H7 (cell line): Measurements from ENCODE around the gene ADAMTSL2. TPM values are rescaled to one million over a fixed set of nuclear protein-coding genes. Genes with fewer than 3 reads are reported as not detected.

ENCODE experiments used
- DNase-seq: peaks from one replicate; pipeline ENCODE4 v3.0.0; 2012
- H3K27me3 ChIP-seq: 2 replicates; pipeline ENCODE4 v1.6.0; 2011; ENCODE audit warnings: mild to moderate bottlenecking, low read length; ENCODE audit not compliant: control insufficient read depth, insufficient read depth
- H3K36me3 ChIP-seq: replicated peaks from 2 replicates; pipeline ENCODE4 v1.5.1; 2011; ENCODE audit warnings: low read length; ENCODE audit not compliant: control insufficient read depth, insufficient read depth
- H3K4me3 ChIP-seq: 2 replicates; pipeline ENCODE4 v1.5.1; 2011; ENCODE audit warnings: low read depth, mild to moderate bottlenecking, control low read depth, low read length, moderate library complexity; ENCODE audit not compliant: insufficient read depth
- total RNA-seq: library from RNA; depleted of rRNA; stranded (reverse); fragments of >200 nt; shearing (Covaris generic); gene quantifications from 2 replicates; pipeline ENCODE4 v1.2.3, GENCODE V29; 2014

The ADAMTSL2 gene
- total RNA-seq, 1 experiment from 2014 or later, result 0.42 TPM

GRCh38 chr9:133591985-133592384 lies 57.5 kb downstream of the ADAMTSL2 start:
- Histone ChIP-seq H3K36me3 (no peaks in the 10 kb centered on the region), H3K27me3 (no peaks in the 10 kb centered on the region), H3K4me3 (no peak overlapping the region)
- DNase-seq, result no peak

DNA sequence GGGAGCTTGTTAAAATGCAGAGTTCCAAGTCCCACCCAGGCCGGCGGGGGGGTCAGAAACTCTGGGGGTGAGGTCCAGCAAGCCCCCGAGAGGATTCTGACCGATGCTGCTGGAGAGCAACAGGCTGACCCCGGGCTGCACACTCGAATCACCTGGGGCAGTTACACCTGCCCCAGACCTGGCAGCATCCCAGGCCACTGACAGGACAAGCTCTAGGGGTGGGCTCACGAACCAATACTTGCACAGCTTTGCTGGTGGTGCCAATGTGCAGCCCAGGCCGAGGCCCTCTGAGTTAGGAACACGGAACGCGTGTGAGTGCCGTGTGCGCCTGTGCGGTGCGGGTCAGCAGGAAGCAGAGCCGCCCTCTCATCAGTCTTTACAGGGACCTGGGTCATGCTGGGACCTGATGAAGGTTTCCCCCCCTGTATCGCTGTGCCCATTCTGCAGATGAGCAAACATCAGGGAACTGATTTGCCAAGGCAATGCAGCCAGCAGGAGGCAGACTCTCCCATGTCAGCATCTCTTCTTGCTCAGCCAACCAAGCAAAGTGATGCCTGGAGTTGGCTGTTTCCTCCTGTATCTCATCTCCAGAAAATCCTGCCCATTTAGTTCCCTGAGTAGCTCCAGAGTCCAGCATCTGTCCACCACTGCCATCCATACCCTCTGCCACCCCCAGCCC lies 58.4 kb downstream of the ADAMTSL2 start:
- Histone ChIP-seq H3K27me3 (no peaks in the 10 kb centered on the region), H3K36me3 (no peaks in the 10 kb centered on the region), H3K4me3 (no peak overlapping the region)
- no peak for DNase-seq

GRCh38 chr9:133593587-133594253 lies 59.2 kb downstream of the ADAMTSL2 start:
- DNase-seq, result no peak
- no peaks in the 10 kb centered on the region for H3K36me3 ChIP-seq
- H3K27me3 ChIP-seq, result no peaks in the 10 kb centered on the region
- no peak overlapping the region for H3K4me3 ChIP-seq

DNA sequence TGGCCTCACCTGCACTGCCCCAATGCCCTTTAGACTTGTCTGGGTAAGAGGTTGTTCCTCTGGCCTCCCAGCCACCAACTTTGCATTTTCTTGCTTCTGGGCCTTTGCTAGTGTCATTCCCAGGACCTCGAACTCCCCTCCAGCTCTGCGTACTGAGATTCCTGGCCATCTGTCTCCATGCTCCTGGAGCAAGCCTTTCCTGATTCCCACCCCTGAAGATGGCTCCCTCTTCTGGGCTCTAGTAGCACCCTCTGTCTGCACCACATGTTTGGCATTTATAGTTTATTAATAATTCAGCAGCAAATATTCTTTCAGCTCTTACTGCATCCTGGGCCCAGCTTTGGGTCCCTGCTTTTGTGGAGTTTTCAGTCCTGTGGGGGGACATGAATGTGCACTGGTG lies 59.8 kb downstream of the ADAMTSL2 start:
- no peak for DNase-seq
- Histone ChIP-seq H3K36me3 (no peaks in the 10 kb centered on the region), H3K4me3 (no peak overlapping the region), H3K27me3 (no peaks in the 10 kb centered on the region)

- Histone ChIP-seq H3K36me3 (no peaks in the 10 kb centered on the region), H3K4me3 (no peak overlapping the region), H3K27me3 (no peaks in the 10 kb centered on the region)
- DNase-seq, result no peak
These were observed 61.4 kb downstream of the ADAMTSL2 start for GRCh38 chr9:133595910-133596309.

DNA sequence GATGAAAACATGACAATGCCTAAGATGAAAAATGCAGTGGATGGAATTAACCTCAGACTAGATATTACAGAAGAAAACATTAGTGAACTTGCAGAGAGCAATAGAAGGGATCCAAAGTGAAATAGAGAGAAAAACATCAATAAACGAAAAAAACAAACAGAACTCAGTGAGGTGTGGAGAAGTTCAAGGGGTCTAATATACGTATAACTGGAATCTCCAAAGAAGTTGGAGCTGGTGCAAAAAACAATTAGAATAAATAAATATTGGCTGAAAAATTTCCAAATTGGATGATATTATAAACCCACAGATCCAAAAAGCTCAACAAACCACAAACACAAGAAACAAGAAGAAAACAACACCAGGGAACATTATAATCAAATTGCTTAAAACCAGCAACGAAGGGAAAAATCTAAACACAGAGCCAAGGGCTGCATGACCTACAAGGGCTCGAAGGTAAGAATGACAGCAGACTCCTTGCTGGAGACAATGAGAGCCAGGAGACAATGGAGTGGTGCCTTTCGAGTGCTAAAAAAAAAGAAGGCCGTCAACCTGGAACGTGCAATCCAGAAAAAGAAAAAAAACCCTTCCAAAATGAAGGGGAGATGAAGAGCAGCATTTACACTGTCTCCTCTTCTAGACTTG lies 62.9 kb downstream of the ADAMTSL2 start:
- DNase-seq, result no peak
- no peaks in the 10 kb centered on the region for H3K27me3 ChIP-seq
- H3K4me3 ChIP-seq, result no peak overlapping the region
- H3K36me3 ChIP-seq, result no peaks in the 10 kb centered on the region

GRCh38 chr9:133598978-133599377 lies 64.5 kb downstream of the ADAMTSL2 start:
- Histone ChIP-seq H3K4me3 (no peak overlapping the region), H3K27me3 (no peaks in the 10 kb centered on the region), H3K36me3 (no peaks in the 10 kb centered on the region)
- no peak for DNase-seq

GRCh38 chr9:133599470-133600173 lies 65.1 kb downstream of the ADAMTSL2 start:
- DNase-seq, result no peak
- Histone ChIP-seq H3K36me3 (no peaks in the 10 kb centered on the region), H3K27me3 (no peaks in the 10 kb centered on the region), H3K4me3 (no peak overlapping the region)

GRCh38 chr9:133600739-133601138 lies 66.2 kb downstream of the ADAMTSL2 start:
- H3K36me3 ChIP-seq, result no peaks in the 10 kb centered on the region
- no peaks in the 10 kb centered on the region for H3K27me3 ChIP-seq
- H3K4me3 ChIP-seq, result no peak overlapping the region
- no peak for DNase-seq

DNA sequence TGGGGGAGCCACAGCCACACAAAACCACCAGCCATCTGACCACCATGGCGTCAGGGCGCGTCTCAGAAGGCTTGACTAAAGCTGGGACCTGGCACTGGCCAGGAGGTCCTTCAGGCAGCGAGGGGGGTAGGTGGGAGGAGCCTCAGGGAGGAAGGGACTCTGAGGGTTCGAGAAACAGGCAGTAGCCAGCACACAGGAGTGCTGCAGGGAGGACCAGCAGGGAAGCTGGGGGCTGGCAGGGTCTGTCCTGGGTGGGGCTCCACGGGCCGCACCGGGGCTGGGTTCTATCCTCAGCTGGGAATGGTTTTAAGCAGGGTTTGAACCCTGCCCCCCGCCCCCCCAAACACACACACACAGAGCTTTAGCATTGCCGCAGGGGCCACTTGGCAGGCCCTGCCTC lies 67.2 kb downstream of the ADAMTSL2 start:
- DNase-seq, result no peak
- no peak overlapping the region for H3K4me3 ChIP-seq
- H3K27me3 ChIP-seq, result no peaks in the 10 kb centered on the region
- no peaks in the 10 kb centered on the region for H3K36me3 ChIP-seq

- no peak for DNase-seq
- no peaks in the 10 kb centered on the region for H3K36me3 ChIP-seq
- H3K27me3 ChIP-seq, result no peaks in the 10 kb centered on the region; the same call in 1 of the 2 replicates
- no peak overlapping the region for H3K4me3 ChIP-seq
These were observed 67.8 kb downstream of the ADAMTSL2 start for GRCh38 chr9:133602277-133602676.

DNA sequence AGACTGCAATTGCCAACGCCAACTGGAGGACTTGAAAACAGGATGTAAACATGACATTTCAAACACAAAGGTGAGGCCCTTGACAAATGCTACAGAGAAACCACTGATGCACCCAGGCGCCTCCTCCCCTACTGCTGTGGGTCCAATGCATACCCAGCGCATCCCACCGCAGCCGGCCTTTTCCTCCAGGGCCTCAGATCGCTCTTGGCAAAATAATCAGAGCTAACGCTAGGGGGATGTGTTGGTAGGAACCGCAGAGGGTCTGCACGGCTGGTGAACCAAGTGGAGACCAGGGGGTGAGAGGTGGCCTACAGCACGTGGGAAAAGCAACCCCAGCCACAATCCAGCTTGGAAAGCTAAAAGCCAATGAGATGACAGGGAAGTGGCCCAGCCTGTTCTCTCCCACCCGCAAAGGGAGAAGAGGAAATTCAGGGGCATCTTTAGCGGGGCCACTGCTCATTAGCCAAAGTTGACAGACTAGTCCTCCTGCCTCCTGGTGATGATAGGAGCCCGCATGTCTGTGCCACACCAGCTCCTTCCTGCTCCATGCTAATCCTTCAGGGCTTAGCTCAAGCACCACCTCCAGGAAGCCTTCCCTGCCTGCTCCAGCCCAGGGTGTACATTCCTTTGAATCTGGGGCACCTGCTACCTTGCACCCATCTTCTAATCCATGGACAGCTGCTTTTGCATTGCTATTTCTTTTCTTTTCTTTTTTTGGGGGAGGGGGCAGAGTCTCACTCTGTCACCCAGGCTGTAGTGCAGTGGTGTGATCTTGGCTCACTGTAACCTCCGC lies 68.8 kb downstream of the ADAMTSL2 start:
- Histone ChIP-seq H3K36me3 (no peaks in the 10 kb centered on the region), H3K27me3 (peaks cover 1% of the 10 kb centered on the region), H3K4me3 (no peak overlapping the region)
- DNase-seq, result peak; percentile 91

DNA sequence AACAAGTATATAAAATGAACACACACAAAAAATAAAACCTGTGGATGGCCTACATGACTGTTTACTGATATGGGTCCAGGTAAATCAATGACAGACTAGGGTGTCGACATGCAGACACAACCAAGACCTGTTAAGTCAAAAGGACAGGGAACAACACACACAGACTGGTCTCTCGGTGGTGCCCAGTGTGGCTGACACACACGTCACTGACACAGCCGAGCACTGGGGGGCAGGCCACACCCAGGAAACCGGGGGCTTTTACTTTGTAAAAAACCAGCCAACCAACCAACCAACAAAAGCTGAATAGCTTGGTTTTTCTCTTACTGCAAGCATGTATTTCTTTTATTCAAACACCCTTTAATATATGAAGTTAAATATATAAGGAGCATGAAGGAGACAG lies 69.7 kb downstream of the ADAMTSL2 start:
- H3K27me3 ChIP-seq, result peaks cover 7% of the 10 kb centered on the region
- no peaks in the 10 kb centered on the region for H3K36me3 ChIP-seq
- DNase-seq, result no peak

DNA sequence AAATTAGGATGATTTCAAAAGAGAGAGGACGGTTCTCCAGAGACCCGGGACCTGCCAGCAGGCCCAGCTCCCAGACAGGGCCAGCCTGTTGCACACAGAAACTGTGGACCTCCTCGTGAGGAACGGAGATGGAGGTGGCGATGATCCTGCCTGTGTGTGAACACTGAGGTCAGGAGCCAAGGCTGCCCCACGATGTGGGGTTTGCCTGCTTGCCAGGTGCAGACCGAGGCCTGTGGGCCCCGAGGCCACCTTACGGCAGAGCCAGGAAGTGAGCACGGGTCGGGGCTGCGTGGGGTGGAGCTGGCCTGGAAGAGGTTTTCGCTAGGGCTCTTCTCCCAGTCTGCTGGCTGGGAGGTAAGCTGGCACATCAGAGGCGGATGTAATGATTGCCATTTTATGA lies 70.4 kb downstream of the ADAMTSL2 start:
- no peak for DNase-seq
- Histone ChIP-seq H3K36me3 (no peaks in the 10 kb centered on the region), H3K27me3 (peaks cover 9% of the 10 kb centered on the region), H3K4me3 (no peak overlapping the region)

More for the DNA sequence above, 69.7 kb downstream of the ADAMTSL2 start:
- H3K4me3 ChIP-seq, result no peak overlapping the region
